HG03064 (cell line): ENCODE measurements around the gene CLCN6.

ENCODE experiments used
- ATAC-seq: cut with Tn5 transposase; IDR thresholded peaks from one replicate; pipeline ENCODE4 v1.9.1; 2021; ENCODE audit warnings: low read depth; ENCODE audit not compliant: unreplicated experiment

The CLCN6 gene

GRCh38 chr1:11823366-11824137, 17.6 kb downstream of the CLCN6 start:
- no peak for ATAC-seq

- no peak for ATAC-seq
These were observed 19.1 kb downstream of the CLCN6 start for GRCh38 chr1:11825131-11825530.

DNA sequence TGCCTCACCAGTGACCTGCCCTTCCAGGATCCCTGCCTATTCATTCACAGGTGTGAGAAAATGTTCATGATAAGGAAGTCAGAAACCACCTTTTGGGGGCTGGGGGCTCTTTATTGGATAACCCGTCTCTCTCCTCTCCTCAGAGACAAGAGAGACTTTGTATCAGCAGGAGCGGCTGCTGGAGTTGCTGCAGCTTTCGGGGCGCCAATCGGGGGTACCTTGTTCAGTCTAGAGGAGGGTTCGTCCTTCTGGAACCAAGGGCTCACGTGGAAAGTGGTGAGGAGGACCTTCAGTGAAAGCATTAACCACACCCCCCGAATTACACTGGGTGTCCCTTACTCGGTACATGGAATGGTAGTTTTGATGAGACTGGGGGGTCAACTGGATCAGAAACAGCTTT, 21.0 kb downstream of the CLCN6 start:
- ATAC-seq = no peak

- no peak for ATAC-seq
These were observed 22.5 kb downstream of the CLCN6 start for GRCh38 chr1:11828511-11828910.

GRCh38 chr1:11831945-11832725, 26.1 kb downstream of the CLCN6 start:
- no peak for ATAC-seq

GRCh38 chr1:11833497-11833896, 27.5 kb downstream of the CLCN6 start:
- no peak for ATAC-seq

DNA sequence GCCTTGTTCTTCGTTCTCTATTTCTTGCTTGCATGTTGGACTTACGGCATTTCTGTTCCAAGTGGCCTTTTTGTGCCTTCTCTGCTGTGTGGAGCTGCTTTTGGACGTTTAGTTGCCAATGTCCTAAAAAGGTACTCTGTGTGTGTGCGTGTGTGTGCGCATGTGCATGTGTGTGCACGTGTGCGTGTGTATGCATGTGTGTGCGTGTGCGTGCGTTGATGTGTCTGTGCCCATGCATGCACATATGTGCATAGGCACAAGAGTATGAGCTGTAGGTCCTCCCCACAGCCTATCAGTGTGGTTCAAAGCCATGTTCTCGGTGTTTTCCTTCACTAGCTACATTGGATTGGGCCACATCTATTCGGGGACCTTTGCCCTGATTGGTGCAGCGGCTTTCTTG, 27.9 kb downstream of the CLCN6 start:
- ATAC-seq = no peak

DNA sequence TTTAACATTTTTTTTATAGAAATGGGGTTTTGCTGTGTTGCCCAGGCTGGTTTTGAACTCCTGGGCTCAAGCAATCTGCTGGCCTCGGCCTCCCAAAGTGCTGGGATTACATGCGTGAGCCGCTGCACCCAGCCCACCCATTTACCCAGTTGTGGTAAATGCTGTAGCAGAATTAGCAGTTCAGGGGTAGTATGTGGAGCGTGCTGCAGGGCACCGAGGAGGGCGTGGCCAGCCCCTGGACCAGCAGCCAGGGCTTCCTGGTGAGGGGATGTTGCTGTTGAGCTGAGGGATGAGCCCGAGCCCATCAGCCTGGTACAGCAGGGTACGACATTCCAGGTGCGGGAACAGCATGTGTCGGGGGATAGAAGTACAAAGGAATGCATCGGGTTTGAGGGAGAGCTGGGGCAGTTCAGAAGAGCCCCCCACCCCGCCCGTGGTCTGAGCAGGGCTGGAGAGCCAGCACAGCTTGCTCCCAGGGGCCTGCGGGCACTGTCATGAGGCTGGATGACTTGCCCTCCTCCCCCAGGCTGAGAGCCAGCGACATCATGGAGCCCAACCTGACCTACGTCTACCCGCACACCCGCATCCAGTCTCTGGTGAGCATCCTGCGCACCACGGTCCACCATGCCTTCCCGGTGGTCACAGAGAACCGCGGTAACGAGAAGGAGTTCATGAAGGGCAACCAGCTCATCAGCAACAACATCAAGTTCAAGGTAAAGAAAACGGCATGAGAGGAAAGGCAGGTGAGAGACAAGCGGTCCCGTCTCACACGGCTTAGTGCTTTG, 29.6 kb downstream of the CLCN6 start:
- no peak for ATAC-seq

DNA sequence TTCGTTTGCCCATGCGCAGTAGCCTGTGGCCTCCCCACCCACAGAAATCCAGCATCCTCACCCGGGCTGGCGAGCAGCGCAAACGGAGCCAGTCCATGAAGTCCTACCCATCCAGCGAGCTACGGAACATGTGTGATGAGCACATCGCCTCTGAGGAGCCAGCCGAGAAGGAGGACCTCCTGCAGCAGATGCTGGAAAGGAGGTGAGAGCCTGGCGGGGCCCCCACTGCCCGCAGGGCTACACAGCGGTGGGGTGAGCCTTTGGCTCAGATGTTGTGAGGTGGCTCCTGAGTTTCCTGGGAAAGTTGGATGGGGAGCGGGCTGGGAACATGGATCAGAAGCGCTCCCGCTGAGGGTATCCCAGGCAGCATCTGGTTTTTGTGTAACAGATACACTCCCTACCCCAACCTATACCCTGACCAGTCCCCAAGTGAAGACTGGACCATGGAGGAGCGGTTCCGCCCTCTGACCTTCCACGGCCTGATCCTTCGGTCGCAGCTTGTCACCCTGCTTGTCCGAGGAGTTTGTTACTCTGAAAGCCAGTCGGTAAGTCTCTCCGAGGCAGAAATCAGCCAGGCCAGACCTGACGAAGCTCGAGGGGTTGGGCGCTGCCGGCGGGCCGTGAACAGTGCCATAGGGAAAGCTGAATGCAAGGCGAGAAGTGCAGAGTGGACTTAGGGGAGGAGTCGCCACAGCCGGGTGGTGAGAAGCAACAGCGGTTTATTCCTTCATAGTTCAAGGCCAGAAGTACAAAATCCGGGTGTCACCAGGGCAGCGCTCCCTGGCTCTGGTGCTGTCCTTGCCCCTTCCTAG, 31.2 kb downstream of the CLCN6 start:
- ATAC-seq = no peak

DNA sequence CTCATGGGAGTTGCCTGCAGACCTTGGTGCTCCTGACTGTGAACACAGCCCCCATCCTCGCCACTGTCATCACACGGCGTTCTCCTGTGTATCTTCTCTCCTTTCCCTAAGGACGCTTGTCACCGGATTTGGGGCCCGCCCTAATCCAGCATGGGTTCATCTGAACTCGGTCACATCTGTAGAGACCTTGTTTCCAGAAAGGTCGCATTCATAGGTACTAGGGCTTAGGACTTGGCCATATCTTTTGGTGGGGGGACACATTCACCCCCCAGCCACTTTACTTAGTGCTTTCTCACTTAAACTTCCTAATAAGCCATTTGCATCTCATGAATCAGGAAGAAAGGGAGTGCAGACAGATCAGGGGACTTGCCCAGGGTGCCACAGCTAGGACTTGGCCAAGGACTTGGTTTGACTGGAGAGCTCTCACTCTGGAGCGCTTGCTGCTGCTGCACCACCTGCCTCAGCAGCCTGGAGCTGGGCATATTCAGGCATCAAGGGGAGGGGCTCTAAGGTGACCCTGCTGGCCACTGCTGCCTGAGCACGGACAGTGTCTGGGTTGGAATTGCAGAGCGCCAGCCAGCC, 31.9 kb downstream of the CLCN6 start:
- no peak for ATAC-seq

DNA sequence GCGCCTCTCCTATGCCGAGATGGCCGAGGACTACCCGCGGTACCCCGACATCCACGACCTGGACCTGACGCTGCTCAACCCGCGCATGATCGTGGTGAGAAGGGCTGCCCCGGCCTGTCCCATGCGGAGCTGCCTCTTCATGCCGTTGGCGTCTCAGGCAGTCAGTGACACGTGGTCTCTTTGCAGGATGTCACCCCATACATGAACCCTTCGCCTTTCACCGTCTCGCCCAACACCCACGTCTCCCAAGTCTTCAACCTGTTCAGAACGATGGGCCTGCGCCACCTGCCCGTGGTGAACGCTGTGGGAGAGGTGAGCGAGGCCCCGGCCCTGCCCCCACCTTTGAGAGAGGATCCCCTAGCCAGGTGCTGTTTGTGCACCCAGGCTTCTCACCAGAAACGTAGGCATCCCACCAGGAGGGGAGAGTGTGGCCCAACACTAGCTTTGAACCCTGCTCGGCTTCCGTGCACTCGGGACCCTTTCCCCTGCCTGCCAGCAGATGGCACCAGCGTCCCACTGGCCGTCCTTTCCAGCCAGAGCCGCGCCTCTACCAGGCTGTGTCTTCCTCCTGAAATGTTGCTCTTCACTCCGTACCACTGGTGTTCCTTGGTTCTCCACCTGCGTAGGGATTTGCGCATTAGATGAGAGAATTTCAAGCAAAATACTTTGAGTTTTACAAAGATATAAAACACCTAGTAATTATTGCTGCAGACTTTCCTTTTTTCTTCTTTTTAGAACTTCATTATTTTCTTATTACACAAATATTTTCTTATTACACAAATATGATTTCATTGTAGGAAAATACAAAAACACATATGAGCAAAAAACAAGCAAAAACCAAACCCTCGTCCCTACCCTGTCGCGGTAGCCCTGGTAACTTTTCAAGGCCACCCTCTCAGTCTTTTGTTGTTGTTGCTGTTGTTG, 32.6 kb downstream of the CLCN6 start:
- no peak for ATAC-seq

- ATAC-seq = no peak
These were observed 34.0 kb downstream of the CLCN6 start for GRCh38 chr1:11839727-11840705.

- ATAC-seq = no peak
These were observed 35.5 kb downstream of the CLCN6 start for GRCh38 chr1:11841245-11842153.

DNA sequence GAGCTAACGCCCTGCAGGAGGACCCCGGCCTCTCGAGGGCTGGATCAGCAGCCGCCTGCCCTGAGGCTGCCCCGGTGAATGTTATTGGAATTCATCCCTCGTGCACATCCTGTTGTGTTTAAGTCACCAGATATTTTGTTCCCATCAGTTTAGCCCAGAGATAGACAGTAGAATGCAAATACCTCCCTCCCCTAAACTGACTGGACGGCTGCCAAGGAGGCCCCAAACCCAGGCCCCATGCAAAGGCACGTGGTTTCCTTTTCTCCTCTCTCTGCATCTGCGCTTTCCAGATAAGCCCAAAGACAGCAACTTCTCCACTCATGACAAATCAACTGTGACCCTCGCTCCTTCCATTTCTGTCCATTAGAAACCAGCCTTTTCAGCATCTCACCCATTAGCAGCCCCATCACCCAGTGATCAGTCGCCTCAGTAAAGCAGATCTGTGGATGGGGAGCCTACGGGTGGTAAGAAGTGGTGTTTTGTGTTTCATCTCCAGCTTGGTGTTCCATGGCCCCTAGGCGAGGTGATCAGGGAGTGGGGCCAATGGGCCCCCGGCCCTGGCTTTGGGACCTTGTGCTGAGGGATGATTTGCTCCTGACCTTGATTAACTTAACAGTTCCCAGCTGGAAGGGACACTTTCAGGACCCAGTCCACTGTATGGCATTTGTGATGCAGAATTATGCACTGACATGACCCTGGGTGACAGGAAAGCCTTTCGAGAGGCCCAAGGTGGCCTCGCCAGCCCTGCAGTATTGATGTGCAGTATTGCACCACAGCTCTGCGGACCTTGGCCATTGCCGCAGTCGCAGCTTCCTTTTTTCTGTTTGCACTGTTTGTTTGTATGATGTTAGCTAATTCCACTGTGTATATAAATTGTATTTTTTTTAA, 36.4 kb downstream of the CLCN6 start:
- ATAC-seq = no peak

- ATAC-seq = no peak
These were observed 39.8 kb downstream of the CLCN6 start for GRCh38 chr1:11845641-11846335.
